Trophoblast cell (in vitro differentiated cells and primary cell): ENCODE measurements around the gene TMEM31.

Source experiments
- DNase-seq, 2 donors: peaks; one replicate each; pipeline ENCODE4 v3.0.0-alpha.2; 2016
- H2AFZ ChIP-seq: 2 replicates; pipeline ENCODE4 v1.6.1; 2013; ENCODE audit warnings: low read length, moderate library complexity, mild to moderate bottlenecking; ENCODE audit not compliant: insufficient read depth, poor library complexity
- H2AK5ac ChIP-seq: 2 replicates; pipeline ENCODE4 v1.6.1; 2013; ENCODE audit warnings: mild to moderate bottlenecking, low read length
- H2BK120ac ChIP-seq: 2 replicates; pipeline ENCODE4 v1.6.1; 2013; ENCODE audit warnings: low read length, mild to moderate bottlenecking, moderate library complexity; ENCODE audit not compliant: insufficient read depth, poor library complexity
- H2BK12ac ChIP-seq: 2 replicates; pipeline ENCODE4 v1.6.1; 2013; ENCODE audit warnings: mild to moderate bottlenecking, low read length, moderate library complexity
- H2BK5ac ChIP-seq: 2 replicates; pipeline ENCODE4 v1.6.1; 2013; ENCODE audit warnings: low read length, low read depth, moderate library complexity, mild to moderate bottlenecking; ENCODE audit not compliant: poor library complexity
- H3K14ac ChIP-seq: 2 replicates; pipeline ENCODE4 v1.6.1; 2013; ENCODE audit warnings: mild to moderate bottlenecking, low read length
- H3K18ac ChIP-seq: 2 replicates; pipeline ENCODE4 v1.6.1; 2013; ENCODE audit warnings: mild to moderate bottlenecking, low read length
- H3K23ac ChIP-seq: 2 replicates; pipeline ENCODE4 v1.6.1; 2013; ENCODE audit warnings: low read length
- H3K27ac ChIP-seq: 2 replicates; pipeline ENCODE4 v1.5.1; 2013; ENCODE audit warnings: low read depth, mild to moderate bottlenecking, inconsistent platforms, low read length, moderate library complexity
- H3K27me3 ChIP-seq: 2 replicates; pipeline ENCODE4 v1.6.1; 2013; ENCODE audit warnings: inconsistent platforms, mild to moderate bottlenecking, low read length, moderate library complexity; ENCODE audit not compliant: insufficient read depth
- H3K36me3 ChIP-seq, 2 experiments: 1 replicate in 1 of 2; 2 replicates in 1 of 2; pipeline ENCODE4 v1.6.1; 2013; ENCODE audit warnings: low read length in 2 of 2, mild to moderate bottlenecking in 2 of 2, moderate library complexity in 1 of 2; ENCODE audit not compliant: insufficient read depth in 2 of 2, control insufficient read depth in 1 of 2
- H3K4ac ChIP-seq: 2 replicates; pipeline ENCODE4 v1.6.1; 2013; ENCODE audit warnings: low read depth, mild to moderate bottlenecking, low read length, moderate library complexity
- H3K4me1 ChIP-seq, 2 experiments: 1 replicate in 1 of 2; 2 replicates in 1 of 2; pipeline ENCODE4 v1.6.1; 2013; ENCODE audit warnings: low read length in 2 of 2, mild to moderate bottlenecking in 2 of 2, moderate library complexity in 1 of 2; ENCODE audit not compliant: insufficient read depth in 2 of 2, control insufficient read depth in 1 of 2
- H3K4me2 ChIP-seq: 2 replicates; pipeline ENCODE4 v1.6.1; 2013; ENCODE audit warnings: inconsistent platforms, mild to moderate bottlenecking, low read length, moderate library complexity
- H3K4me3 ChIP-seq: 2 replicates; pipeline ENCODE4 v1.5.1; 2013; ENCODE audit warnings: mild to moderate bottlenecking, low read depth, low read length, inconsistent platforms
- H3K79me1 ChIP-seq: one replicate; pipeline ENCODE4 v1.6.1; 2013; ENCODE audit warnings: low read length
- H3K79me2 ChIP-seq: 2 replicates; pipeline ENCODE4 v1.6.1; 2013; ENCODE audit warnings: low read length, mild to moderate bottlenecking; ENCODE audit not compliant: control insufficient read depth, insufficient read depth, poor library complexity
- H3K9ac ChIP-seq: 2 replicates; pipeline ENCODE4 v1.6.1; 2013; ENCODE audit warnings: mild to moderate bottlenecking, low read length
- H3K9me3 ChIP-seq: 2 replicates; pipeline ENCODE4 v1.6.1; 2013; ENCODE audit warnings: low read depth, mild to moderate bottlenecking, control low read depth, inconsistent platforms, low read length; ENCODE audit not compliant: insufficient read depth
- H4K12ac ChIP-seq: 2 replicates; pipeline ENCODE4 v1.6.1; 2013; ENCODE audit warnings: low read depth, mild to moderate bottlenecking, low read length, moderate library complexity
- H4K8ac ChIP-seq: 2 replicates; pipeline ENCODE4 v1.6.1; 2013; ENCODE audit warnings: low read depth, mild to moderate bottlenecking, low read length, moderate library complexity
- H4K91ac ChIP-seq: one replicate; pipeline ENCODE4 v1.6.1; 2013; ENCODE audit warnings: low read depth, mild to moderate bottlenecking, low read length, moderate library complexity
- WGBS: extraction: QIAGEN DNeasy Blood & Tissue Kit; methylation state at CpG from one replicate; pipeline ENCODE4 v1.1.7; 2013; ENCODE audit warnings: missing lambda C conversion rate; ENCODE audit not compliant: insufficient read length, insufficient coverage; ENCODE audit errors: extremely low coverage; 5-methylcytosine and 5-hydroxymethylcytosine counted together

The TMEM31 gene

GRCh38 chrX:103691059-103691458 lies 19.6 kb upstream of the TMEM31 start:
- H3K14ac ChIP-seq = no peak overlapping the region
- no peak overlapping the region for H3K18ac ChIP-seq
- H3K4ac ChIP-seq = no peak overlapping the region
- DNase-seq = no peak
- H3K4me3 ChIP-seq = no peak overlapping the region
- no peak overlapping the region for H4K8ac ChIP-seq
- no peak overlapping the region for H4K91ac ChIP-seq
- H3K4me1 ChIP-seq = peaks cover 0 to 1% of the 10 kb centered on the region in 2 experiments
- H2AK5ac ChIP-seq = no peak overlapping the region
- peaks cover 9% of the 10 kb centered on the region for H3K79me1 ChIP-seq
- no peak overlapping the region for H2BK5ac ChIP-seq
- no peak overlapping the region for H3K9ac ChIP-seq
- peaks cover 5% of the 10 kb centered on the region for H3K79me2 ChIP-seq
- no peak overlapping the region for H2BK120ac ChIP-seq
- H2AFZ ChIP-seq = no peak overlapping the region
- no CpG with 5 or more reads among the region's 1 CpG for WGBS
- no peak overlapping the region for H3K27ac ChIP-seq
- H3K27me3 ChIP-seq = no peaks in the 10 kb centered on the region
- H3K36me3 ChIP-seq = no peaks in the 10 kb centered on the region
- H4K12ac ChIP-seq = no peak overlapping the region
- no peak overlapping the region for H3K4me2 ChIP-seq
- H3K9me3 ChIP-seq = no peaks in the 10 kb centered on the region
- no peak overlapping the region for H3K23ac ChIP-seq
- H2BK12ac ChIP-seq = no peak overlapping the region

- Histone ChIP-seq H3K23ac (no peak overlapping the region), H4K8ac (no peak overlapping the region), H2AFZ (no peak overlapping the region), H3K9ac (no peak overlapping the region), H4K12ac (no peak overlapping the region), H3K9me3 (no peaks in the 10 kb centered on the region), H3K4me1 (no peaks in the 10 kb centered on the region), H3K4me3 (no peak overlapping the region), H3K27me3 (no peaks in the 10 kb centered on the region), H2AK5ac (no peak overlapping the region), H3K18ac (no peak overlapping the region), H3K4ac (no peak overlapping the region), H3K36me3 (no peaks in the 10 kb centered on the region), H3K4me2 (no peak overlapping the region), H3K27ac (no peak overlapping the region), H4K91ac (no peak overlapping the region), H3K79me1 (no peaks in the 10 kb centered on the region), H2BK5ac (no peak overlapping the region), H3K14ac (no peak overlapping the region), H2BK120ac (no peak overlapping the region), H2BK12ac (no peak overlapping the region), H3K79me2 (no peaks in the 10 kb centered on the region)
- no peak for DNase-seq
These were observed 13.0 kb upstream of the TMEM31 start for GRCh38 chrX:103697687-103698086.

- no peak overlapping the region for H3K18ac ChIP-seq
- H3K4me3 ChIP-seq = no peak overlapping the region
- no peak overlapping the region for H4K8ac ChIP-seq
- no peaks in the 10 kb centered on the region for H3K4me1 ChIP-seq
- H2AK5ac ChIP-seq = no peak overlapping the region
- H2BK12ac ChIP-seq = no peak overlapping the region
- DNase-seq = peak; percentile 2 to 48
- no peak overlapping the region for H3K14ac ChIP-seq
- H3K9me3 ChIP-seq = no peaks in the 10 kb centered on the region
- H3K79me2 ChIP-seq = no peaks in the 10 kb centered on the region
- no peak overlapping the region for H4K12ac ChIP-seq
- no peak overlapping the region for H3K27ac ChIP-seq
- H2AFZ ChIP-seq = no peak overlapping the region
- H3K4me2 ChIP-seq = no peak overlapping the region
- no peaks in the 10 kb centered on the region for H3K36me3 ChIP-seq
- no peak overlapping the region for H3K4ac ChIP-seq
- no peak overlapping the region for H4K91ac ChIP-seq
- H3K9ac ChIP-seq = no peak overlapping the region
- H2BK5ac ChIP-seq = no peak overlapping the region
- no peaks in the 10 kb centered on the region for H3K27me3 ChIP-seq
- H3K23ac ChIP-seq = no peak overlapping the region
- H2BK120ac ChIP-seq = no peak overlapping the region
- H3K79me1 ChIP-seq = no peaks in the 10 kb centered on the region
- no CpG with 5 or more reads among the region's 5 CpGs for WGBS
These were observed 11.5 kb upstream of the TMEM31 start for GRCh38 chrX:103699243-103699642.

GRCh38 chrX:103704863-103705262 lies 5.8 kb upstream of the TMEM31 start:
- Histone ChIP-seq H3K79me2 (no peaks in the 10 kb centered on the region), H3K4me2 (no peak overlapping the region), H3K79me1 (no peaks in the 10 kb centered on the region), H3K18ac (no peak overlapping the region), H3K9ac (no peak overlapping the region), H3K4me1 (no peaks in the 10 kb centered on the region), H3K9me3 (no peaks in the 10 kb centered on the region), H3K27ac (no peak overlapping the region), H3K4me3 (no peak overlapping the region), H4K91ac (no peak overlapping the region), H2BK5ac (no peak overlapping the region), H3K36me3 (no peaks in the 10 kb centered on the region), H2AFZ (no peak overlapping the region), H2AK5ac (no peak overlapping the region), H2BK12ac (no peak overlapping the region), H3K27me3 (no peaks in the 10 kb centered on the region), H3K14ac (no peak overlapping the region), H4K8ac (no peak overlapping the region), H3K23ac (no peak overlapping the region), H3K4ac (no peak overlapping the region), H2BK120ac (no peak overlapping the region), H4K12ac (no peak overlapping the region)
- WGBS = no CpG with 5 or more reads among the region's 3 CpGs
- DNase-seq = no peak
